ENCODE measurements around the gene IL31.

IL31 gene

GRCh38 chr12:122158700-122159285 is 15.2 kb downstream of the IL31 start:
- no peak for DNase-seq (ENCODE audit: low read depth in 2 of 2)

- no peak for DNase-seq (ENCODE audit: low read depth in 2 of 2)
Measured at GRCh38 chr12:122155705-122156104, 18.3 kb downstream of the IL31 start.

GRCh38 chr12:122152754-122153153 is 21.3 kb downstream of the IL31 start:
- no peak for DNase-seq (ENCODE audit: low read depth in 2 of 2)

GRCh38 chr12:122150127-122150681 is 23.8 kb downstream of the IL31 start:
- no peak for DNase-seq (ENCODE audit: low read depth in 2 of 2)

GRCh38 chr12:122148657-122149056 is 25.4 kb downstream of the IL31 start:
- DNase-seq (ENCODE audit: low read depth in 2 of 2), result no peak

- DNase-seq (ENCODE audit: low read depth in 2 of 2), result no peak
Measured at GRCh38 chr12:122147514-122148290, 26.3 kb downstream of the IL31 start.

GRCh38 chr12:122145505-122146330 is 28.3 kb downstream of the IL31 start:
- no peak for DNase-seq (ENCODE audit: low read depth in 2 of 2)

GRCh38 chr12:122144885-122145284 is 29.1 kb downstream of the IL31 start:
- DNase-seq (ENCODE audit: low read depth in 2 of 2), result no peak

- no peak for DNase-seq (ENCODE audit: low read depth in 2 of 2)
Measured at GRCh38 chr12:122142857-122143256, 31.2 kb downstream of the IL31 start.

- DNase-seq (ENCODE audit: low read depth in 2 of 2), result no peak
Measured at GRCh38 chr12:122141911-122142725, 31.9 kb downstream of the IL31 start.

- no peak for DNase-seq (ENCODE audit: low read depth in 2 of 2)
Measured at GRCh38 chr12:122140467-122141257, 33.4 kb downstream of the IL31 start.

GRCh38 chr12:122139941-122140340 is 34.1 kb downstream of the IL31 start:
- no peak for DNase-seq (ENCODE audit: low read depth in 2 of 2)

GRCh38 chr12:122139266-122139665 is 34.8 kb downstream of the IL31 start:
- no peak for DNase-seq (ENCODE audit: low read depth in 2 of 2)

- no peak for DNase-seq (ENCODE audit: low read depth in 2 of 2)
Measured at GRCh38 chr12:122138616-122139015, 35.4 kb downstream of the IL31 start.

GRCh38 chr12:122138181-122138580 is 35.8 kb downstream of the IL31 start:
- no peak for DNase-seq (ENCODE audit: low read depth in 2 of 2)

- DNase-seq (ENCODE audit: low read depth in 2 of 2), result no peak
Measured at GRCh38 chr12:122137681-122138080, 36.3 kb downstream of the IL31 start.

GRCh38 chr12:122137229-122137628 is 36.8 kb downstream of the IL31 start:
- no peak for DNase-seq (ENCODE audit: low read depth in 2 of 2)

GRCh38 chr12:122135437-122136031 is 38.5 kb downstream of the IL31 start:
- DNase-seq (ENCODE audit: low read depth in 2 of 2), result no peak

GRCh38 chr12:122133192-122133950 is 40.6 kb downstream of the IL31 start:
- DNase-seq (ENCODE audit: low read depth in 2 of 2), result no peak

All from stimulated activated CD8-positive, alpha-beta memory T cell treated with anti-CD3 and anti-CD28 coated beads, Interleukin-7, amount 100 ng/mL, for 4 hours (primary cell).